Keratinocyte (primary cell): ENCODE measurements around the gene PVR. TPM values are rescaled to one million over a fixed set of nuclear protein-coding genes. Genes with fewer than 3 reads are reported as not detected.
"Not testable (repeated sequence)": the region's sequence is repeated elsewhere in the genome, so short reads cannot be mapped to it uniquely, and the experiment has no call there.

Experiments
- DNase-seq: peaks from one replicate; pipeline ENCODE4 v3.0.0-alpha.2; 2011; ENCODE audit warnings: low read depth, missing footprints, low spot score
- FAIRE-seq: peaks from 2 replicates; lab custom pipeline; 2011; peaks lifted over from hg19 to GRCh38; lab: Jason Lieb, UNC
- H2AFZ ChIP-seq: 2 replicates; pipeline ENCODE4 v1.6.0; 2012; ENCODE audit warnings: low read length, control low read depth, inconsistent platforms; ENCODE audit not compliant: control insufficient read depth
- H3K27ac ChIP-seq: 2 replicates; pipeline ENCODE4 v1.5.1; 2011; ENCODE audit warnings: low read length; ENCODE audit not compliant: control insufficient read depth, insufficient read depth
- H3K27me3 ChIP-seq: 3 replicates; pipeline ENCODE4 v1.6.0; 2011; ENCODE audit warnings: low read length; ENCODE audit not compliant: control insufficient read depth, insufficient read depth; ENCODE audit errors: extremely low read depth
- H3K36me3 ChIP-seq, 2 experiments: 2 replicates in 1 of 2; 3 replicates in 1 of 2; pipeline ENCODE4 v1.5.1; 2011; ENCODE audit warnings: low read length in 2 of 2, mild to moderate bottlenecking in 1 of 2; ENCODE audit not compliant: control insufficient read depth in 2 of 2, insufficient read depth in 2 of 2; ENCODE audit errors: extremely low read depth in 1 of 2
- H3K4me1 ChIP-seq: 3 replicates; pipeline ENCODE4 v1.5.1; 2011; ENCODE audit warnings: low read length; ENCODE audit not compliant: control insufficient read depth, insufficient read depth; ENCODE audit errors: extremely low read depth
- H3K4me2 ChIP-seq: 3 replicates; pipeline ENCODE4 v1.6.0; 2011; ENCODE audit warnings: low read depth, low read length; ENCODE audit not compliant: control insufficient read depth, insufficient read depth; ENCODE audit errors: extremely low read depth
- H3K4me3 ChIP-seq, 3 experiments: fragments of 200-600 bp in 1 of 3; sonication (generic) in 1 of 3; 2 replicates in 2 of 3; 3 replicates in 1 of 3; pipeline ENCODE4 v1.5.1; 2011 to 2016; ENCODE audit warnings: low read length in 3 of 3, mild to moderate bottlenecking in 3 of 3, control low read depth in 2 of 3, inconsistent platforms in 1 of 3, low read depth in 1 of 3, mixed read lengths in 1 of 3, mixed run types in 1 of 3, moderate library complexity in 1 of 3; ENCODE audit not compliant: control insufficient read depth in 2 of 3, insufficient read depth in 2 of 3; ENCODE audit errors: extremely low read depth in 1 of 3
- H3K79me2 ChIP-seq: 2 replicates; pipeline ENCODE4 v1.6.0; 2012; ENCODE audit warnings: low read length; ENCODE audit not compliant: control insufficient read depth, insufficient read depth
- H3K9ac ChIP-seq: 3 replicates; pipeline ENCODE4 v1.6.0; 2011; ENCODE audit warnings: low read length; ENCODE audit not compliant: control insufficient read depth, insufficient read depth; ENCODE audit errors: extremely low read depth
- H3K9me1 ChIP-seq: 3 replicates; pipeline ENCODE4 v1.6.0; 2011; ENCODE audit warnings: low read length; ENCODE audit not compliant: control insufficient read depth, insufficient read depth; ENCODE audit errors: extremely low read depth
- H3K9me3 ChIP-seq: 2 replicates; pipeline ENCODE4 v1.5.1; 2012; ENCODE audit warnings: low read depth, low read length; ENCODE audit not compliant: control insufficient read depth
- H4K20me1 ChIP-seq: 3 replicates; pipeline ENCODE4 v1.6.0; 2011; ENCODE audit warnings: low read length; ENCODE audit not compliant: control insufficient read depth, insufficient read depth; ENCODE audit errors: extremely low read depth
- EZH2 ChIP-seq: IDR thresholded peaks from one replicate; pipeline ENCODE4 v1.6.1; 2012; ENCODE audit warnings: inconsistent platforms, mild to moderate bottlenecking, low read length, moderate library complexity
- dilution Hi-C: fragments of 300-500 bp; cut with MboI; formaldehyde crosslinking; loops from one replicate; pipeline ENCODE4 v1.7.0; 2020; ENCODE audit warnings: low sequenced_read_pairs; ENCODE audit not compliant: extremely low pct_ligation_motif_present
- polyA plus RNA-seq, 5 experiments: library from polyadenylated mRNA; depleted of rRNA in 3 of 5; stranded (reverse) in 3 of 5; stranded (forward) in 1 of 5; unstranded in 1 of 5; fragments of >200 nt; gene quantifications; 1 replicate in 1 of 5; 2 replicates in 3 of 5; 3 replicates in 1 of 5; pipeline versions ENCODE4 v1.2.1 to v1.2.3, GENCODE V29; 2011 to 2012; ENCODE audit warnings: missing spikeins in 2 of 5, low read depth in 1 of 5, low replicate concordance in 1 of 5
- TF ChIP-seq, protein P1 (sequence below), 3 experiments: IDR thresholded peaks in 1 of 3; conservative IDR thresholded peaks in 1 of 3; optimal IDR thresholded peaks in 1 of 3; 2 replicates in 2 of 3; 3 replicates in 1 of 3; pipeline versions ENCODE3 to v1.5.1; 2011; ENCODE audit warnings: low read length in 3 of 3, mild to moderate bottlenecking in 3 of 3, moderate library complexity in 2 of 3, control low read depth in 1 of 3, inconsistent platforms in 1 of 3; ENCODE audit not compliant: insufficient read depth in 2 of 3; ENCODE audit errors: extremely low read depth in 1 of 3

The PVR gene
- polyA plus RNA-seq, 1 donor (not counting 4 experiments of a cell fraction or from before 2014, with no cell fraction given): 48.1 TPM

DNA sequence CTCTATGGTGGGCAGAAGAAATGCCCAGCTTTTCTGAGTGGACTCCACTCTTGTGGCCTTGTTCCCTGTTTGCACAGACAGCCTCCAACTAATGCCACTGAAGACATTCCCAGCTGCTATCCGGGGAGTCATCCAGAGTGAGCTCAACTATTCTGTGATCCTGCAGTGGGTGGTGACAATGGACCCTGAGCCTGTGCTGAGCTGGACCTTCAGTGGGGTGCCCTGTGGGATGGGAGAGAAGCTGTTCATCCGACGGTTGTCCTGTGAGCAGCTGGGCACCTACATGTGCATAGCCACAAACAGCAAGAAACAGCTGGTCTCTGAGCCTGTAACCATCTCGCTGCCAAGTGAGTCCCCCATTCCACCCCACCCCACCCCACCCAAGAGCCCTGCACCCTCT is 20.1 kb upstream of the PVR start:
- H3K36me3 ChIP-seq: no peaks in the 10 kb centered on the region
- no peak for TF ChIP-seq EZH2
- TF ChIP-seq, protein P1, sequence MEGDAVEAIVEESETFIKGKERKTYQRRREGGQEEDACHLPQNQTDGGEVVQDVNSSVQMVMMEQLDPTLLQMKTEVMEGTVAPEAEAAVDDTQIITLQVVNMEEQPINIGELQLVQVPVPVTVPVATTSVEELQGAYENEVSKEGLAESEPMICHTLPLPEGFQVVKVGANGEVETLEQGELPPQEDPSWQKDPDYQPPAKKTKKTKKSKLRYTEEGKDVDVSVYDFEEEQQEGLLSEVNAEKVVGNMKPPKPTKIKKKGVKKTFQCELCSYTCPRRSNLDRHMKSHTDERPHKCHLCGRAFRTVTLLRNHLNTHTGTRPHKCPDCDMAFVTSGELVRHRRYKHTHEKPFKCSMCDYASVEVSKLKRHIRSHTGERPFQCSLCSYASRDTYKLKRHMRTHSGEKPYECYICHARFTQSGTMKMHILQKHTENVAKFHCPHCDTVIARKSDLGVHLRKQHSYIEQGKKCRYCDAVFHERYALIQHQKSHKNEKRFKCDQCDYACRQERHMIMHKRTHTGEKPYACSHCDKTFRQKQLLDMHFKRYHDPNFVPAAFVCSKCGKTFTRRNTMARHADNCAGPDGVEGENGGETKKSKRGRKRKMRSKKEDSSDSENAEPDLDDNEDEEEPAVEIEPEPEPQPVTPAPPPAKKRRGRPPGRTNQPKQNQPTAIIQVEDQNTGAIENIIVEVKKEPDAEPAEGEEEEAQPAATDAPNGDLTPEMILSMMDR (optimal IDR thresholded peaks at IDR 0.05 in 1 of 3, IDR thresholded peaks at IDR 0.05 in 1 of 3, conservative IDR thresholded peaks at IDR 0.05 in 1 of 3; ENCODE audit: extremely low read depth in 1 of 3, insufficient read depth in 2 of 3, low read length in 3 of 3): no peak
- FAIRE-seq (no peak), DNase-seq (no peak)
- H3K9me3 ChIP-seq: no peaks in the 10 kb centered on the region
- no peak overlapping the region for H3K4me2 ChIP-seq
- H4K20me1 ChIP-seq: no peaks in the 10 kb centered on the region
- H3K9me1 ChIP-seq: peaks cover 2% of the 10 kb centered on the region
- H2AFZ ChIP-seq: no peak overlapping the region
- H3K27me3 ChIP-seq: no peaks in the 10 kb centered on the region
- dilution Hi-C loops: no loop called here
- H3K79me2 ChIP-seq: no peaks in the 10 kb centered on the region
- H3K9ac ChIP-seq: no peak overlapping the region
- peaks cover 25% of the 10 kb centered on the region for H3K4me1 ChIP-seq
- H3K4me3 ChIP-seq: no peak overlapping the region
- no peak overlapping the region for H3K27ac ChIP-seq

DNA sequence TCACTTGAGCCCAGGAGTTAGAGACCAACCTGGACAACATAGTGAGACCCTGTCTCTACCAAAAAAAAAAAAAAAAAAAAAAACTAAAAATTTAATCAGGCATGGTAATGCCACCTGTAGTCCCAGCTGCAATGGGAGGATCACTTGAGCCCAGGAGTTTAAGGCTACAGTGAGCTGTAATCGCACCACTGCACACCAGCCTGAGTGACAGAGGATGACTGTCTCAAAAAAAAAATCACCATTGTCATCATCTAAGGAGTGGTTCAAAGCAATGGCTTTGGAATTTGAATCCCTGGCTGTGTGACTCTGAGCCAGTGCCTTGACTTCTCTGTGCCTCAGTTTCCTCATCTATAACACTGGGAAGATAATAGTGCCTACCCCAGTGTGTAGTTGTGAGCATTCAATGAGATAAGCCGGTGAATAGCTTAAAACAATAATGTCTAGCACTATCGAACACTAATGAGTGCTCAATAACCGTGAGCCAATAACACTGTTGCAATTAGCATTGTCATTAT is 18.8 kb upstream of the PVR start:
- H3K27ac ChIP-seq: no peak overlapping the region
- H3K4me1 ChIP-seq: peaks cover 25% of the 10 kb centered on the region
- dilution Hi-C loops: no loop called here
- no peaks in the 10 kb centered on the region for H4K20me1 ChIP-seq
- no peak for FAIRE-seq
- H3K4me3 ChIP-seq: no peak overlapping the region
- no peaks in the 10 kb centered on the region for H3K79me2 ChIP-seq
- no peak for DNase-seq
- H3K9me1 ChIP-seq: peaks cover 2% of the 10 kb centered on the region
- no peaks in the 10 kb centered on the region for H3K27me3 ChIP-seq
- no peaks in the 10 kb centered on the region for H3K9me3 ChIP-seq
- TF ChIP-seq, protein P1 (optimal IDR thresholded peaks at IDR 0.05 in 1 of 3, IDR thresholded peaks at IDR 0.05 in 1 of 3, conservative IDR thresholded peaks at IDR 0.05 in 1 of 3; ENCODE audit: extremely low read depth in 1 of 3, insufficient read depth in 2 of 3, low read length in 3 of 3): no peak
- TF ChIP-seq EZH2: no peak
- no peak overlapping the region for H3K9ac ChIP-seq
- no peak overlapping the region for H3K4me2 ChIP-seq
- H3K36me3 ChIP-seq: no peaks in the 10 kb centered on the region
- H2AFZ ChIP-seq: no peak overlapping the region

DNA sequence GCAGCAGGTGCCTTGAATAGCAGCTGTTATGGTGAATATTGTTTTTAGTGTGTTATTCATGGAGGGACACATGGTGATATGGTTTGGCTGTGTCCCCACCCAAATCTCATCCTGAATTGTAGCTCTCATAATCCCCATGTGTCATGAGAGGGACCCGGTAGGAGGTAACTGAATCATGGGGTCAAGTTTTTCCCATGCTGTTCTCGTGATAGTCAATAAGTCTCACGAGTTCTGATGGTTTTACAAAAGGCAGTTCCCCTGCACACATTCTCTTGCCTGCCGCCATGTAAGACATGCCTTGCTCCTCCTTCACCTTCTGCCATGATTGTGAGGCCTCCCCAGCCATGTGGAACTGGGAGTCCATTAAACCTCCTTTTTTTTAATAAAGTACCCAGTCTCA is 18.1 kb upstream of the PVR start:
- not testable (repeated sequence) for H3K9me1 ChIP-seq

More for the DNA sequence above, 18.1 kb upstream of the PVR start:
- H3K9ac ChIP-seq, DNase-seq, H3K4me2 ChIP-seq, H3K27ac ChIP-seq, H3K79me2 ChIP-seq, H3K27me3 ChIP-seq, FAIRE-seq, H4K20me1 ChIP-seq, dilution Hi-C loops, H2AFZ ChIP-seq, H3K9me3 ChIP-seq, H3K4me3 ChIP-seq, H3K36me3 ChIP-seq: not testable (repeated sequence)
- peaks cover 25% of the 10 kb centered on the region for H3K4me1 ChIP-seq
